GM18867 (cell line): Measurements from ENCODE around the gene ZRSR2.

Source experiments
- ATAC-seq: cut with Tn5 transposase; IDR thresholded peaks from one replicate; pipeline ENCODE4 v1.9.1; 2021; ENCODE audit warnings: mild to moderate bottlenecking, moderate library complexity; ENCODE audit not compliant: unreplicated experiment

ZRSR2 gene

DNA sequence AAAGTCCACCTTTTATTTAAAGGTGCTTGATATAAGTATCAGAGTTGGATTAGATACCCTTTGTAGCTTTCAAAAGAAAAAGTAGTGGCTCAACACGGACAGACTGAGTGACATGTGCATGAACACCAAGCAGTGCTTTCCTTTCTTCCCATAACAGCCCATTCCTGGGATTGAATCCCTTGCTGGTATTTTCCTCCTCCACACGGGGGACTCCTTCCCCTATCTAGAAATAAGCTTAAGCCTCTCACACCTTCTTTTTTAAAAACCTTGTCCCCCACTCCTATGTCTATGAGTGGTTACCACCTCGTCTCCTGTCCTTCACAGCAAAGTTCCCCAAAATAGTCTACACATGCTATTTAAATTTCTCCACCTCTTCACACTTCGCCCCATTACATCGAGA, 59.3 kb downstream of the ZRSR2 start:
- no peak for ATAC-seq

DNA sequence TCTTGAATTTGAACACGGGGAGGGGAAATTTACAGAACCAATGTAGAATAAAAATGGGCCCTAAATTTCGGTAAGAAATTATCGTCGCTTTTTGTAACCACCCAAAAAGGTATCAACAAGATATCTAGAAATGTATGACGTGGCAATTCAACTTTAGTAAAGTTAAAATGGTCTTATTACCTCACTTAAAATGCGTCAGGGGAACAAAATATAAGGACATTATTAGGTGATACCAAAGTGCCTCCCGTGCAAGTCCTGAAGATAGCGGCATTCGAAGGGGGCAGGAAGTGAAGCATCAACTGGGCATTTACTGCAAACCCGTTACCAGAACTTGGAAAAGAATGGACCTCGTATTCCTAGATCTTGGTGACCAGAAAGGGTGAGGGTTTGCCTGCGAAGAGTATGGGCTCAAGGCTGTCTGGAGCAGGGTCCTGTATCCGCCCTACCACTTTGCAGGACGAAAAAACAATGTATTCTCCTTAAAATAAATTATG, 63.3 kb downstream of the ZRSR2 start:
- ATAC-seq, result no peak

DNA sequence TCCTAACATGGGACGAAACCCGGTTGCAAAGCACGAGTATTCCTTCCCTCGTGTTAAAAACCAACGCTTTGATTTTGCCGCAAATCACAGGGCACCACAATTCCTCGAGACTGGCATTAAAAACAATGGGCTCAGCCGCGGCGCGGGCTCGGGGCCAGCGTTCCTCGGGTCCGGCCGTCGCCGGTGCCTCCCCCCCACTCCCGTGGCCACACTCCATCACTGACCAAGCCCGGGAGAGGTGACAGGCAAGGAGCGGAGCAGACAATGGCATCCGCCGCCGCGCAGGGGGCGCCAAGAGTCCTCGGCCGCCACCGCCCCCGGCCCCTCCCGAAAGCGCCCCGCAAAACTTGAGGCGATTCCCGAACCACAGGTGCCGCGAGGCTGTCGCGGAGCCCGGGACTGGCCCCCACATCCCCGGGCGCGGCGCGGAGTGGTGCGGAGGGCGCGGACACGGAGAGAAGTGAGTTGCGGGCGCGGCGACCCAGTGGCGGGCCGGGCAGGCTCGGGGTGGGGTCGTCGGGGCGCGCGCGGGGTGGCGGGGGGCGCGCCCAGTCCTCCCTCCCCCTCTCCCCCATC, 63.9 kb downstream of the ZRSR2 start:
- ATAC-seq, result peak; percentile 41

DNA sequence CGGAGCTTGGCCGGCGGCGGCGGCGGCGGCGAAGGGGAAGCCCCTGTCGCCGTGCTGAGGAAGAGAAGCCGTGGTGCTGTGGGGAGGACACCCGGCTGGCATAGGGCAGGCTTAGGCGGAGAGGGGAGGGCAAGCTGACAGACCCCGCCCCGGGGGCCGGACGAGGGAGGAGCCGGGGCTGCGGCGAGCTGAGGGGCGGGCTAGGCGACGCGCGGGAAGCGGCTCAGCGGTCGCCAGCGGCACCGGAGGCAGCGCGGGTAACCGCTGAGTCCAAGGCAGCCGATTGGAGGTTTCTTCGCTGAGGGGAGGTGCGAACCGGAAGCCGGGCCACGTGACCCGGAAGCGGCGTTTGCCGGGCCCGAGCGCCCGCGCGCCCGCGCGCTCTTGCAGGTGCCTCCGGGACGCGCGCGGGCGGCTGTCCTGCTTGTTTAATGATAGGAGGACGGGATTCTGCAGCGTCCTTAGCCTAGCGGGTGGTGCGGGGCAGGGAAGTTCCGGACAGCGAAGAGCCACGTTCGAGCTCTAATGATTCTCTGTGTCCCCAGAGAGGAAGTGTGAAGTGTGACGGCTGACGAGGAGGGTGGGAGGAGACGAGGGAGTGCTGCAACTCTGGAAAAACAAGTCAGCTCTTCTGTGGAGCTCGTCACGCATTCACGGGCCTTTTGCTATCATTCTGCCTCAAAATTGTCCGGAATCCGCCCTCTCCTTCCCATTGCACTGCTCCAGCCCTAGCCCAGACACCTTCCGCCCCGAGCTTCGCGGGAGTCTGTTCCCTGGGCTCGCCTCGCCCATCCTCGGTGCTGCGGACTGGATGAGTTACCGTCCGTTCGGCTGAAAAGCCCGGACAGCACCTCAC, 64.7 kb downstream of the ZRSR2 start, which contains the start of gene AP1S2:
Gene AP1S2, minus strand, starts transcription at position 102 of the 856 bp plus-strand sequence. CDS start 2,289 bp downstream, outside the sequence.
- peak; percentile 96 for ATAC-seq

DNA sequence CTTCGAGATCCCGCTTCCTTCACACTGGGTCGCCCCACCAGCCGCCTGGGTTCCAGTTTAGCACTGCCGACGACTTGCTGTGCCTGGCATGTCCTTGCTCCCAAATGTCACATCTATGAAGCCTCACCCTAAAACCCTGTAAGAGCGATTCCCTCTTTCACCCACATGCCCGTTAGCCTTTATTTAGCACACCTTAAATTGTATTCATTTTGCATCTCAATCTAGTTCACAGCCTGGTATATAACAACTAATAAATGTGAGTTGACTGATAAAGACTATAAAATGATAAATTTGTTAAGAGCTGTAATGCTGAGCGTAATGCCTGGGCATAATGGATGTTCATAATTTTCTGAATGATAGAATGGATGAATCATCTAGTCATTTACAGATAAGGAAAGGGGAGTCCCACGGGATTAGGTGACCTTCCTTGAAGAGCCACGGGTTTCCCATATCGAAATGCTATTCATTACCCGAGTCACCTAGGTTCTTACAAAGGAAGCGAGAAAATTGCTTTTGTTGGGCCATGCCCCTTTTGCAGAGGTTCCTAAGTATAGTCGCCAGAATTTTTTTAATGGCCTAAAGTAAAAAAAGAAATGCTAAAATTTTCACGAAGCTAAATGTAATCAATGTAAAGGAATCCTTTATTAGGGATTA, 65.4 kb downstream of the ZRSR2 start:
- ATAC-seq, result no peak

DNA sequence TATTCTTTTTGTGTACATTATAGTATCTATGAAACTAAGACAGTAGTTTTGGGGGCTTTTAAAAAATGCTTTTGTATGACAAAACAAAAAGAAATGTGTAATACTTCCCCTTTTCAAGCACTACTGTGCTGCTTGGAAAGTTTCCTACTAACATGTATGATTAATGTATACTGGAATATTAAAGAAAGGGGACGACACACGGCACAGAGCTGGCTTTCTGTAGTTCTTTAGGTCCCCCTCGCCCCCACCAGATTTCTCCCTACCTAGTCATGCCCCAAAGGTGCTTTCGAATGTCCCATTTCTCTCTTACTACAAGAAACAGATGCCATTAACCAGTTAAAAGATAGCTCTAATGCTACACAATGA, 65.9 kb downstream of the ZRSR2 start:
- ATAC-seq, result no peak

DNA sequence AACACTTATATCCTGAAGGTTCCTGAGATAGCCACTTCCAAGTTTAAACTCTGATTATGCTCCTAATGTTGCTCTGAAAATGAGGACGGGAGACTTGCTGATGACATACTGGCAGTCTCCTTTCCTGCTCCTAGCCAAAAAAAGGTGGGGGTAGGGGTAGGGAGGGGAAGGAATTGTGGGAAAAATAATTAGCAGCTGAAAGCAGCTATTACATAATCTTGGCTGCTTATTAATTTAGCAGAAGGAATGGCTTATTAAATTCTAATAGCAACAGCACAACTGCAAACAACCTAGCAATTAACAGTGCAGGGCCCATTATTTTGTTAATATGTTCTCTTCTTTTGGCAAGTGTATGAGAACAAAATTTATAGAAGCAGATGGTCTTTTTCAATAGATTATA, 66.4 kb downstream of the ZRSR2 start:
- ATAC-seq, result no peak

DNA sequence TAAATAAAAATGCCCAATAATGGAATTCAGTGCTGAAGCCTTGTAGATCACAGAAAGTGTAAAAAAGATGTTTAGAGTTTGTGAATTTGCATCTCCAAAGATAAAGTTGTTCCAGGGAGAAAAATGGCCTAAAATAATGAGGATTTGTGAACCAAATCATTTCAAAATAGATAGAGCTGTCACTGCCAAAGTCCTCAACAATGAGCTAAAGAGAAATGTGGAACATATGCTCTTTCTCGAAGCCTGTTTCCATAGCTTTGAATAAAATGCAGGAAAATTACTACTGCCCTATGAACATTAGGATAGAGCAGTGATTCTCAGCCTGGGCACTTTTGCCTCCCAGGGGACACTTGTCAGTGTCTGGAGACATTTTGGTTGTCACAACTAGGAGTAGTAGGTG, 67.8 kb downstream of the ZRSR2 start:
- no peak for ATAC-seq

DNA sequence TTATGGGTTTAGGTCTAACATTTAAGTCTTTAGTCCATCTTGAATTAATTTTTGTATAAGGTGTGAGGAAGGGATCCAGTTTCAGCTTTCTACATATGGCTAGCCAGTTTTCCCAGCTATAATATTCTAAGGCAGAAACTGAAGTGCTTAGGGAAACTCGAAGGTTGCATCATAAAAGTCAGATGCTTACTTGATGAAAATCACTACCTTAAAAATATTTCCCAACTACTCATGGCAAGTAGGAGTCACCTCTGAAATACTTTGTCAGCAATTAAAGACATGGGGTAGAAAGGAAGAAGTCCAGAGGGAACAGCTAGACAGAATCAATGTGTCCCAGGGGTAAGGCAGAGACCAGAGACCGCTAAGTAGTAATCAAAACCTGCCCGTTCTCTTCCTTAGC, 70.6 kb downstream of the ZRSR2 start:
- ATAC-seq, result no peak

DNA sequence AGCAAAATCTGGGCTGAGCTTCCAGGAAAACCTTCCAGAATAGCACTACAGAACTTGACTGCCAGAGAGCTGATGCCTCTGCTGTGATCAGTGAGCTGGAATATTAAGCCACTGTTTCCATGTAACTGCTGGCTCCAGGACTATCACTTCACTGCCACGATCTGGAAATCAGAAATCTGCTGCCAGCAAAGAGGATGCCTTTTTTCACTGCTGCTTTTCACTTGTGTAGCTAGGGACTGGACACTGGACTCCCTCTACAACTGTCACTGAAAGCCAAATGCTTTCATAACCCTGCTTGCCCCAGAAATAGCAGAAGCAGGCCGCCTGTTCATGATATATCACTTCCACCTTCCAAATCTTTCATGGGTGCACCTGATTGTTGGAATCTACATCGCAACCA, 73.7 kb downstream of the ZRSR2 start:
- ATAC-seq, result no peak

DNA sequence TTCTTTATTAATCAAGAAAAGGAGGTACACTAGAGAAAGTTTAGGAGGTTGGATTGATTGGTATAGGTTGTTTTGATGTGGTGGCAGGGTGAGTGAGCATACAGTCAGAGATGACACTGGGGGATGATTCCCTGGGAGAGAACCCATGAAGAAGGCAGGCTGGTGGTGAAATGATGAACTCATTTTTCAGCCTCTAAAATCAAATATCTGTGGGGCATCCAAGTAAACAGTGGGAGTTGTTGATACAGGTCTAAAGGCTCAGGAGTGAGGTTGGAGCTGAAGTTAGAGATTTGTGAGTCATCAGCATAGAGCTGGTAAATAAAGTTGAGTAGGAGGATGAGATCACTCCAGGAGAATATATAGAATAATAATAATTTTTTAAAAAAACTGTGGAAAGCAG, 74.3 kb downstream of the ZRSR2 start:
- no peak for ATAC-seq

DNA sequence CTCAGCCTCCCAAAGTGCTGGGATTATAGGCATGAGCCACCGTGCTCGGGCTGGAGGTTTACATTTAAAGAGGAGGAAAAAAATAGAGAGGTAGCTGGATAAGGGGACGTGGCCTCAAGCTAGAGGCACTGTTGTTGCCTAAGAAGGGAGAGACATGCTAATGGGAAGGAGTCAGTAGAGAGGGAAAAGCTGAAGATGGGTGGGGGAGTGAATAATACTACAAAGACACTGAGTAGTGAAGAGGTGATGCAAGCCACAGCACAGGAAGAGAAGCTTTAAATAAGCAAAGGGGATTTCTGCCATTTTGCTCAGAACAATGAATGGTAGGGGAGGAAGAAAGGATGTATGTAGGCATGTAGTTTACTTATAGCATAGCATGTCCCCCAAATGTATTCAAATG, 75.9 kb downstream of the ZRSR2 start:
- ATAC-seq, result no peak

DNA sequence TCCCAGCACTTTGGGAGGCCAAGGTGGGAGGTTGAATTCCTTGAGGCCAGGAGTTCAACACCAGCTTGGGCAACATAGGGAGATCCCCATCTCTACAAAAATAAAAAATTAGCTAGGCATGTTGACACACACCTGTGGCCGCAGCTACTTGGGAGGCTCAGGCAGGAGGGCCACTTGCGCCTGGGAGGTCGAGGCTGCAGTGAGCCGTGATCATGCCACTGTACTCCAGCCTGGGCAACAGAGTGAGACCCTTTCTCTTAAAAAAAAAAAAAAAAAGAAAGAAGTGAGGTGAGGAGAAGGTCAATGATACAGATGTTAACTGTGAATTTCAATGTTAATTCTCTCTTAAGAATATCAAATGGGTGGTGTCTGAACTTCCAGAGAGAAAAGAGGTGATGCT, 79.4 kb downstream of the ZRSR2 start:
- ATAC-seq, result no peak

DNA sequence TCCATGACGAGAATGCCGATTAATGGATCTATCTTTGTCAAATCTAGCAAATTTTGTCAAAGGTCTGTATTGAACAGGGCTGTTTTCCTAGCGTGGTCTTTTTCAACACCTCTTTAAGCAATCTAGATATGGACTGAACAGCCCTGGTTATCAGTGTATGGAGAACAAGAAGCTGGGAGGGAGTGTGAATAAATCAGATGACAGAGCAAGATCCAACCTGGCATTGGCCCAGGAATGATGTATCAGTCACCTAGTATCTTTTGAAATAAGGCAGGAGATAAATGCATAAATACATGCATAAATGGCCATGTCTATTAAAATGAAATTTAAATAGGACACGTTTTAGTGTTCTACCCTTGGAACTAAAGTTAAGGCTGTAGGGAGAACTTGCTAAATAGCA, 80.0 kb downstream of the ZRSR2 start:
- ATAC-seq, result no peak
